Fibroblast of villous mesenchyme (primary cell): ENCODE data around the gene KCNQ1OT1. TPM values are rescaled to one million over a fixed set of nuclear protein-coding genes. Genes with fewer than 3 reads are reported as not detected.

Experiments used
- DNase-seq: peaks from one replicate; pipeline ENCODE4 v3.0.0-alpha.2; 2010; ENCODE audit warnings: low read depth
- H3K4me3 ChIP-seq: 2 replicates; pipeline ENCODE4 v1.5.1; 2011; ENCODE audit warnings: low read depth, mild to moderate bottlenecking, low read length
- total RNA-seq: library from RNA; depleted of rRNA; stranded (reverse); fragments of >200 nt; gene quantifications from 2 replicates; pipeline ENCODE4 v1.2.3, GENCODE V29; 2012
- TF ChIP-seq, protein P1 (sequence below): IDR thresholded peaks from 2 replicates; pipeline ENCODE4 v1.5.1; 2012; ENCODE audit warnings: low read depth, mild to moderate bottlenecking, low read length; ENCODE audit not compliant: insufficient read depth

KCNQ1OT1 gene
- total RNA-seq, 1 donor = 6.0 TPM

DNA sequence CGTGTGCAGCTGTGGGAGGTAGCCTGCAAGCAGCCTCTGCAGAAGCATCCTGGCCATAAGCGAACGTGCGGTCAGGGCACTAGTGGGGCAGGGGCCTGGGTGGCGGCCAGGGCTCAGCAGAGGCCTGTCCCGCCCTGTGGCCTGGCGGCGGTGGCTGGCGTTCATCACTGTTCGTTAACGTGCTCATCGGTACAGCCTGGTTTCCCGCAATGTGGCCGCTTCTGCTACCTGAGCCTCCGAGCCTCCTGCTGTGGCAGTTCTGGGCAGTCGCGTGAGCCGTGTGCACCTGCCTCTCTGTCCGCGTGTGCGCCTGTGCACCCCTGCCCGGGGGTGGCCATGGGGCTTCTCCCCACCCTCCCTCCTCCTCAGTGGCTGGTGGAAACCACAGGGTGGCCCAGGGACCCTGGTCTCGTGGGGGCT is 117.9 kb downstream of the KCNQ1OT1 start:
- H3K4me3 ChIP-seq = no peak overlapping the region
- TF ChIP-seq, protein P1, sequence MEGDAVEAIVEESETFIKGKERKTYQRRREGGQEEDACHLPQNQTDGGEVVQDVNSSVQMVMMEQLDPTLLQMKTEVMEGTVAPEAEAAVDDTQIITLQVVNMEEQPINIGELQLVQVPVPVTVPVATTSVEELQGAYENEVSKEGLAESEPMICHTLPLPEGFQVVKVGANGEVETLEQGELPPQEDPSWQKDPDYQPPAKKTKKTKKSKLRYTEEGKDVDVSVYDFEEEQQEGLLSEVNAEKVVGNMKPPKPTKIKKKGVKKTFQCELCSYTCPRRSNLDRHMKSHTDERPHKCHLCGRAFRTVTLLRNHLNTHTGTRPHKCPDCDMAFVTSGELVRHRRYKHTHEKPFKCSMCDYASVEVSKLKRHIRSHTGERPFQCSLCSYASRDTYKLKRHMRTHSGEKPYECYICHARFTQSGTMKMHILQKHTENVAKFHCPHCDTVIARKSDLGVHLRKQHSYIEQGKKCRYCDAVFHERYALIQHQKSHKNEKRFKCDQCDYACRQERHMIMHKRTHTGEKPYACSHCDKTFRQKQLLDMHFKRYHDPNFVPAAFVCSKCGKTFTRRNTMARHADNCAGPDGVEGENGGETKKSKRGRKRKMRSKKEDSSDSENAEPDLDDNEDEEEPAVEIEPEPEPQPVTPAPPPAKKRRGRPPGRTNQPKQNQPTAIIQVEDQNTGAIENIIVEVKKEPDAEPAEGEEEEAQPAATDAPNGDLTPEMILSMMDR = no peak
- DNase-seq = no peak

DNA sequence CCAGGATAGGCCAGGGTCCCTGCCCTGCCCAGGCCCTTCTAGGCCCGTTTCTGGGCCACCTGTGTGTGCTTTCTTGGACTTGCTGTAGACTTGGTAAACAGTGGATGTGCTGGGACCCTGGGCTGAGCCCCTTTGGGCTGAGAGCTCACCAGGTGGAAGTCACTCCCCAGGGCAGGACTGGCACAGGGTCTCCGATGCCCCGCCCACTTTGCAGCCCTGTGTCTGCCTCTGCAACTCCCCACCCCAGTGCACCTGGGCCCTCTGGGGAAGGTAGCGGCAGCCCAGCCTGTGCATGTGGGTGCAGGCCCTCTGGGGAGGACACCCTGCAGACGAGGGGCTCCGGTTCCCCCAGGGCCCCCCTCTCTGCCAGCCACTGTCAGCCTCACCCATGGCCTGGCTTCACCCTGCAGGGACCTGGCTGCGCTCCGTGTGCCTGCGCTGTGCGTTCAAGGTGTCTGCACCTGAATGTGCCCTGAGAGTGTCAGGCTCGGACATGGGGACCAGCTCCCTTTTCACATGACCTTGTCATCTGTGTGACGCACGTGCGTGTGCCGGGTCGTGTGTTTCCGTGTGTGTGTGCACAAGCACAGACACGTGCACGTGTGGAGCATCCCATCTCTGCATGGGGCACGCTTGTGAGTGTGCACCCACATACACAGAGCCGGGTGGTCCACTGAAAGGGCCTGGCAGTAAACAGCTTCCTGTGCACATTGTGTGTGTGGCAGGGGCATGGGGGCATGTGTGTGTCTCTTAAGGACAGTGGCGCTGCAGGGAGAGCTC is 118.5 kb downstream of the KCNQ1OT1 start:
- TF ChIP-seq, protein P1 = no peak
- no peak overlapping the region for H3K4me3 ChIP-seq
- DNase-seq = no peak

DNA sequence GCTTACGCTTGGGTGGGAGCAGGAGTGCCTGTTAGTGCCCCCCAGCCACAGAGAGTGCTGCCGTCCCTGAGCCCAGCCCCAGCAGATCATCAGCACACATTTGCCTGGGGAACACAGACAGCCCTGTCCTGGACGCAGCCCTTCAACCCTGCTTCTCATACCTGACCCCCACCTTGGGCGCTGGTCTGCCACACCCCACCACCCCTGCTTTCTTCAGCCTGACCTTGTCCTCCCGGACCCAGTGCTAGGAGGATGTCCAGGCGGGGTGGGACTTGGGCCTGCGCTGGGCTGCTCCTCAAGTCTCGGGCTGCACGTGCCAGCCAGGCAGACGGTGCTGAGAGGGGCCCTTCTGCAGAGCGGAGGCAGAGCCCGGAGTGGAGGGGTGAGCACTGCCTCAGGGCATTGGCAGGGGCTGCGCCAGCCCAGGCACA is 119.2 kb downstream of the KCNQ1OT1 start:
- TF ChIP-seq, protein P1 = no peak
- no peak overlapping the region for H3K4me3 ChIP-seq
- no peak for DNase-seq

DNA sequence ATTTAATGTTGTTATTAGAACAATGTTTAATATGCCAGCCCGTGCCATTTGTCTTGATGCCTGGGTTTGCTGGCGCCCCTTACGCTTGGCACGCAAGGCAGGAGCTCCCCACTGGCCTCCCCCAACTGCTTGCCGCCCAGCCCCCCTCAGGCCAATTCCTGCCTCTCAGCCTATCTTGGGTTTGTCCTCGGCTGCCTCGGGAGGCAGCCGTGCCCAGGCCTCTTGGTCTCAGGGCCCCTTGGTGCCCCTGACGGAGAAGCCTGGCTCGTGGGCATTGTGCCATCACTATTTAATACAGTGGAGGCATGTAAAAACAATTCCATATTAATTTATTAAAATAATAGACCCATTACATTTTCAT is 119.8 kb downstream of the KCNQ1OT1 start:
- no peak for DNase-seq
- H3K4me3 ChIP-seq = no peak overlapping the region
- TF ChIP-seq, protein P1 = no peak

DNA sequence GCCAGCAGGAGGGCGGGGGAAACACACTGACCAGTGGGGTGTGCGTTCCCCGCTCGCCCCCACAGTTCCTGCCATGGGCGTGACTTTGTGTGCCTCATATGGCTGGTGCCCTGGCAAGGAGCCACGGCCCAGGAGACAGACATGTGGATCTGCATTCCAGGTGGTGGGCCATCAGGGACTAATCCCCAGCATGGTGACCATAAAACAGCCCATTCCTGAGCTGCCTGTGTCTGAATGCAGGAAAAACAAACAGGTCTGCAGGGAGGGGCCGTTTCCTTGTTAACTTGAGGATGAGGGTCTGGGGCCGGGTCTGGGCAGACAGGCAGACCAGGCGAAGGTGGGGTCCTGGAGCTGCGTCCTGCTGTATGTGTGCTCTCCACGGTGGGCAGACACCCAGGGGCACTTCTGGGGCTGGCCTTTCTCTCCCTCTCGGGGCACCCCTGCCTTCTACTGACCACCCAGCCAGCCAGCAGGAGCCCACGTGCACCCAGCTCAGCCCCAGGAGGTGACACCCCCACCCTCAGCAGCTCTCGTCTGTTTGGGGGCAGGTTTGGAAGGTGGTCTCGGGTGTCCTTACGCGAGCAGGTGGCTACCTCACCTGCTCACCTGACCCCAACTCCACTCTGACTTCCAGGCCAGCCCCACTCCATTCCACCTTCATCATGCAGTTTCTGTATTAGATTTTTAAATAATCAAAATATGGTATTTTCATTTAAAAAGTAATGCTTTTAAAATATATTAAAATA is 120.3 kb downstream of the KCNQ1OT1 start:
- no peak overlapping the region for H3K4me3 ChIP-seq
- DNase-seq = no peak
- TF ChIP-seq, protein P1 = no peak

DNA sequence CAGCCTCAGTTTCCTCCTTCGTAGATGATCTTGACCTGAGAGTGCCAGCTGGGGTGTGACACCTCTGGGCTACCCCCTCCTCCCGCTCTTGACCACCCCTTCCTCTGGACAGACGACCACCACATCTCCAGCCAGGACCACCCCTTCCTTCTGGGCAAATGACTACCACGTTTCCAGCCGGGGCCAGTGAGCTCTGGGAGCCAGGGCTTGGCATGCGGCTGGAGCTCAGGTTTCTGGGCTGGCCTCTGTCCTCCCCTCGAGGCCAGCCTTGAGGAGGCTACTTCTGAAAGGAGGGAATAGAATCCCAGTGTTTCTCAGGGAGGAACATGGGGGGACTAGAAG is 120.9 kb downstream of the KCNQ1OT1 start:
- H3K4me3 ChIP-seq = no peak overlapping the region
- DNase-seq = no peak
- TF ChIP-seq, protein P1 = no peak
